WTC11 (cell line): ENCODE measurements around the gene SIN3A.

Experiments used
- NR3C1 ChIP-seq: sonication (generic); formaldehyde crosslinking; conservative IDR thresholded peaks from 2 replicates; pipeline ENCODE4 v1.8.1; 2023; ENCODE audit warnings: low read depth, mild to moderate bottlenecking, missing genetic modification reagents
- TEAD4 ChIP-seq: sonication (generic); formaldehyde crosslinking; IDR thresholded peaks from 2 replicates; pipeline ENCODE4 v1.8.0; 2022; ENCODE audit warnings: mild to moderate bottlenecking, missing genetic modification reagents

DNA sequence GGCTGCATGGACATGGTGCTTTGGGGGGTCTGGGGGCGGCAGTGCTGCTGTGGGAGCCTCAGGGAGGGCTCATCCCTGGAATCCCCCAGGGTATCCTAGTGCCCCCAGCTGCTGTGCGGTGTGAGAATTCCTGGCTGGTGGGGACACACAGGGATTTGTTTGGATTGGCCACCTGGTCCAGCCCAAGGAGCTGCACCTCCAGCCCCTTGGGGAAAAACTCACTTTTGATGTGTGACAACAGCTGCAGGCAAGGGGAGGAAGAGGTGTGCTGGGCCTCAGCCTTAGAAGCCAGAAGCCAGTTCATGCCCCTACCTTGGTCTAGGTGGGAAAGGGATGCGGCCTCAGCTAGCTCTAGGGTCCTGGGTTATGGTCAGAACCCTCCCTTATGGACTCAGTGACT, 124.0 kb downstream of the SIN3A start:
- TF ChIP-seq TEAD4 (CRISPR knock-in tag), result no peak
- TF ChIP-seq NR3C1 (CRISPR knock-in tag), result no peak
